SJSA1 (cell line): ENCODE results near the gene SNAI1. TPM values are rescaled to one million over a fixed set of nuclear protein-coding genes. Genes with fewer than 3 reads are reported as not detected.
"Not testable (repeated sequence)": the region's sequence is repeated elsewhere in the genome, so short reads cannot be mapped to it uniquely, and the experiment has no call there.

Source experiments
- DNase-seq, 2 experiments: peaks; one replicate each; pipeline ENCODE4 v3.0.0-alpha.2; 2015 to 2020; ENCODE audit warnings: low spot score in 2 of 2, low read depth in 1 of 2
- H3K27ac ChIP-seq: fragments of 250-450 bp; sonication (Bioruptor Pico); 2 replicates; pipeline ENCODE4 v1.5.1; 2020; ENCODE audit warnings: mild to moderate bottlenecking, moderate library complexity
- H3K27me3 ChIP-seq: fragments of 250-450 bp; sonication (Bioruptor Pico); replicated peaks from 2 replicates; pipeline ENCODE4 v1.5.1; 2020; ENCODE audit warnings: mild to moderate bottlenecking, moderate library complexity
- H3K36me3 ChIP-seq: fragments of 250-450 bp; sonication (Bioruptor Pico); 2 replicates; pipeline ENCODE4 v1.5.1; 2020; ENCODE audit warnings: mild to moderate bottlenecking
- H3K4me1 ChIP-seq: fragments of 250-450 bp; sonication (Bioruptor Pico); replicated peaks from 2 replicates; pipeline ENCODE4 v1.6.1; 2021; ENCODE audit warnings: mild to moderate bottlenecking
- H3K4me3 ChIP-seq: fragments of 250-450 bp; sonication (Bioruptor Pico); 2 replicates; pipeline ENCODE4 v1.5.1; 2020; ENCODE audit warnings: mild to moderate bottlenecking
- H3K9me3 ChIP-seq: fragments of 250-450 bp; sonication (Bioruptor Pico); replicated peaks from 2 replicates; pipeline ENCODE4 v1.5.1; 2020; ENCODE audit warnings: mild to moderate bottlenecking
- total RNA-seq: library from RNA; depleted of rRNA; stranded (reverse); fragments of >200 nt; shearing (Covaris generic); gene quantifications from 2 replicates; pipeline ENCODE4 v1.2.3, GENCODE V29; 2014

SNAI1 gene
- total RNA-seq, 1 experiment from 2014 or later = 24.2 TPM

DNA sequence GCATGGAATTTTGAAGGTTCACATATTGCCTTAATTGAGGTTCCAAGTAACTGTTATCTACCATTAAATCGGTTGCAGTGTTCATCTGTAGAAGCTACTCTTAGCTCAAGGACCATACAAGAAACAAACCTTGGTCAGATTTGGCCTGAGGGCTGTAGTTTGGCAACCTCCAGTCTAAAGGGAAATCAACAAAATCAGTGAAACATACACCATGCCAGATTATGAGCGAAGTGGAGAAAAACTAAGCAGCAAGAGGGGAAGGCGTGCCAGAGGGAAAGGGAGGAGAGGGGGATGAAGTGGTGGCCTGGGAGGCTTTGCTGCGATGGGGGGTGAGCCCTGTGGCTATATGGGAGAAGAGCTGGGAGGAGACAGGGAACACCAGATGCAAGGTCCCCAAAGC lies 8.8 kb upstream of the SNAI1 start:
- Histone ChIP-seq H3K4me3 (no peak overlapping the region), H3K27me3 (no peaks in the 10 kb centered on the region), H3K27ac (no peak overlapping the region), H3K4me1 (peaks cover 15% of the 10 kb centered on the region), H3K9me3 (no peaks in the 10 kb centered on the region), H3K36me3 (no peaks in the 10 kb centered on the region)
- DNase-seq = no peak

GRCh38 chr20:49976542-49976941 lies 6.2 kb upstream of the SNAI1 start:
- peaks cover 12% of the 10 kb centered on the region for H3K4me1 ChIP-seq
- no peak overlapping the region for H3K27ac ChIP-seq
- DNase-seq = no peak
- no peaks in the 10 kb centered on the region for H3K9me3 ChIP-seq
- no peaks in the 10 kb centered on the region for H3K27me3 ChIP-seq
- H3K36me3 ChIP-seq = no peaks in the 10 kb centered on the region
- no peak overlapping the region for H3K4me3 ChIP-seq

- not testable (repeated sequence) for H3K27ac ChIP-seq, H3K27me3 ChIP-seq, H3K4me3 ChIP-seq, DNase-seq, H3K36me3 ChIP-seq, H3K9me3 ChIP-seq
- H3K4me1 ChIP-seq = peaks cover 20% of the 10 kb centered on the region
Measured at GRCh38 chr20:49977740-49978139, 5.0 kb upstream of the SNAI1 start.

- Histone ChIP-seq H3K4me3 (no peak overlapping the region), H3K27me3 (no peaks in the 10 kb centered on the region), H3K4me1 (peaks cover 20% of the 10 kb centered on the region), H3K27ac (no peak overlapping the region), H3K9me3 (peaks cover 3% of the 10 kb centered on the region; the same call in 1 of the 2 replicates), H3K36me3 (peaks cover 7% of the 10 kb centered on the region)
- no peak for DNase-seq
Measured at GRCh38 chr20:49978685-49979029, 4.1 kb upstream of the SNAI1 start.

DNA sequence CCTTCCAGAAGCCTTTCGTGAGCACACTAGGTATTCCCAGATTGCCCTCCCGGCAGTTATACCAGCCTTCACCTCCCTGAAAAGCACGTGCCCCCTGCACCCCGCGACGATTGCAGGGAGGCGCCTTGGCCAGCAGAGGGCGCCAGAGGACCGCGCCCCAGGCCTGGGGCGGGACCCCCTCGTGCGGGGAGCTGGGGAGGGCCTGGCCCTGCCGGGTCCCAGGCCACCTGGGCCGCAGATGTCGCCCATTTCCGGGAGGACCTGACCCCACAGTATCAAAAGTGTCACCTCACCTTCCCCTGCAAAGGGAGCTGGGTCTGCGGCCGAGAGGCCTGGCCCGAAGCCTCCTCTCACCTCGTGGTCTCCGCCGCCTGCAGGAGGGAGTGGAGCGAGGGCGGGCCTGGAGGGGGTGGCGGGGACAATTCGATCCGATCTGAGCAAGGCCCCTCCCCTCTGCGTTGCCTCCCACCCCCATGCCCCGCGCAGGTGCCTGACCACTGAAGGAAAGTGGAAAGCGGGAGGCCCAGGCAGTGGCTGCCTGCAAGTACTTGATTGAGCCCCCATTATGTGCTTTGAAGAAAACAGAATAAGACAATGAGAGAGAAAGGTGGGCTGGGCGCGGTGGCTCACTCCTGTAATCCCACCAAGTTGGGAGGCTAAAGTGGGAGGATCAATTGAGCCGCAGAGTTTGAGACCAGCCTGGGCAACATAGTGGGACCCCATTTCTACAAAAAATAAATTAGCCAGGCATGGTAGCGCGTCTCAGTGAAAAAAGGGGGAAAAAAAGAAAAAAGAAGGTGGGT lies 3.5 kb upstream of the SNAI1 start:
- H3K36me3 ChIP-seq = peaks cover 13% of the 10 kb centered on the region
- H3K27ac ChIP-seq = no peak overlapping the region
- no peak overlapping the region for H3K4me3 ChIP-seq
- peak in 1 of 2 experiments; percentile 65 for DNase-seq
- H3K4me1 ChIP-seq = peaks cover 25% of the 10 kb centered on the region
- H3K9me3 ChIP-seq = peaks cover 3% of the 10 kb centered on the region; the same call in 1 of the 2 replicates
- no peaks in the 10 kb centered on the region for H3K27me3 ChIP-seq

- Histone ChIP-seq H3K4me3 (no peak overlapping the region), H3K27me3 (no peaks in the 10 kb centered on the region), H3K27ac (no peak overlapping the region), H3K36me3 (peaks cover 25% of the 10 kb centered on the region), H3K4me1 (peaks cover 36% of the 10 kb centered on the region), H3K9me3 (peaks cover 3% of the 10 kb centered on the region; the same call in 1 of the 2 replicates)
- no peak for DNase-seq
Measured at GRCh38 chr20:49980140-49981008, 2.4 kb upstream of the SNAI1 start.

DNA sequence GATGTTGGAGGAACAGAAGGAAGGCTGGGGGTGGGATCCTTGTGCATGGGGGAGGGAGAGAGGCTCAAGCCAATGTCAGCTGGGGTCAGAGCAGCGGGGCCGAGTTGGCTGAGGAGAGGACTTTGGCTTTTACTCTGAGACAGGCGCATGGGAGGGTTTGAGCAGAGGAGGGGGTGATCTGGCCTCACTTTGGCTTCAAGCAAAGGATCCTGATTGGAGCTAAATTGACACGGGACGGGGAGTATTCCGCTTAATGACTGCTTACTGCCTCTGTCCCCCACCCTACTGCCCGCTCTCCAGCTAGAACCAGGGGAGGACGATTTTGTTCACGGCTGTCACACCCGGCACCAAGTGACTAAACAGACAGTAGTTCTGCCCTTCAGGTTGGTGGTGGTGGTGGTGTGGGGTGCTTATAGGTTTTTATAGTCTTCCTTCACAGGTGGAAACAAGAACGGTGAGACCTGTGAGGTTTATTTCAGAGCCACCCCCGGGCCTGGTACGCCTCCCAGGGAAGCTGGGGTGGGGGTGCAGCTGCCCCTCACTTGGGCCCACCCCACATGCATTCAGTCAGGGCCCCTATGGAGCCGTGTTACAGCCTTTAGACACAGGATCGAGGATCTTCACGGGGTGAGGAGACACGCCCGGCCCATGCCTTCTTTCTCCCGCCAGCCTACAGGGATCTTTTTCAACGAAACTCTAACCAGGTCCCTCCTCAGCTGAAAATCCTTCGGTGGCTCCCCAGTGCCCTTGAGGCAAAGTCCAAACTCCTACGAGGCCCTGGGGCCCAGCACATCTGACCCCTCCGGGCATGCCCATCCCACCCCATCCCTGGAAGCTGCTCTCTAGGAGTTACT lies 1.3 kb upstream of the SNAI1 start:
- peaks cover 3% of the 10 kb centered on the region; the same call in 1 of the 2 replicates for H3K9me3 ChIP-seq
- no peak for DNase-seq
- H3K4me1 ChIP-seq = peaks cover 44% of the 10 kb centered on the region
- peaks cover 35% of the 10 kb centered on the region for H3K36me3 ChIP-seq
- H3K27ac ChIP-seq = no peak overlapping the region
- no peak overlapping the region for H3K4me3 ChIP-seq
- no peaks in the 10 kb centered on the region for H3K27me3 ChIP-seq

GRCh38 chr20:49982072-49982345 lies 771 bp upstream of the SNAI1 start:
- Histone ChIP-seq H3K4me1 (peaks cover 44% of the 10 kb centered on the region), H3K4me3 (no peak overlapping the region; the same call in 1 of the 2 replicates), H3K27ac (no peak overlapping the region), H3K27me3 (no peaks in the 10 kb centered on the region), H3K9me3 (peaks cover 3% of the 10 kb centered on the region; the same call in 1 of the 2 replicates), H3K36me3 (peaks cover 41% of the 10 kb centered on the region)
- no peak for DNase-seq

- Histone ChIP-seq H3K27ac (peak overlapping the region; percentile 38; the same call in 1 of the 2 replicates), H3K36me3 (peaks cover 54% of the 10 kb centered on the region), H3K9me3 (peaks cover 3% of the 10 kb centered on the region; the same call in 1 of the 2 replicates), H3K27me3 (no peaks in the 10 kb centered on the region), H3K4me1 (peaks cover 57% of the 10 kb centered on the region), H3K4me3 (peak overlapping the region; percentile 88)
- DNase-seq = no peak
Measured at GRCh38 chr20:49983123-49983847, 505 bp downstream of the SNAI1 start.

DNA sequence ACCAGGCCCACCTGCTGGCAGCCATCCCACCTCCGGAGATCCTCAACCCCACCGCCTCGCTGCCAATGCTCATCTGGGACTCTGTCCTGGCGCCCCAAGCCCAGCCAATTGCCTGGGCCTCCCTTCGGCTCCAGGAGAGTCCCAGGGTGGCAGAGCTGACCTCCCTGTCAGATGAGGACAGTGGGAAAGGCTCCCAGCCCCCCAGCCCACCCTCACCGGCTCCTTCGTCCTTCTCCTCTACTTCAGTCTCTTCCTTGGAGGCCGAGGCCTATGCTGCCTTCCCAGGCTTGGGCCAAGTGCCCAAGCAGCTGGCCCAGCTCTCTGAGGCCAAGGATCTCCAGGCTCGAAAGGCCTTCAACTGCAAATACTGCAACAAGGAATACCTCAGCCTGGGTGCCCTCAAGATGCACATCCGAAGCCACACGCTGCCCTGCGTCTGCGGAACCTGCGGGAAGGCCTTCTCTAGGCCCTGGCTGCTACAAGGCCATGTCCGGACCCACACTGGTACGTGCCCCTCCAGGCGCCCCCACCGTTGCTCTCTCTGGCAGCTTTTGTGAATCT lies 1.1 kb downstream of the SNAI1 start:
- peaks cover 61% of the 10 kb centered on the region for H3K4me1 ChIP-seq
- peak in 1 of 2 experiments; percentile 64 for DNase-seq
- H3K36me3 ChIP-seq = peaks cover 60% of the 10 kb centered on the region
- peak overlapping the region; percentile 88 for H3K4me3 ChIP-seq
- H3K9me3 ChIP-seq = peaks cover 3% of the 10 kb centered on the region; the same call in 1 of the 2 replicates
- no peaks in the 10 kb centered on the region for H3K27me3 ChIP-seq
- H3K27ac ChIP-seq = no peak overlapping the region

DNA sequence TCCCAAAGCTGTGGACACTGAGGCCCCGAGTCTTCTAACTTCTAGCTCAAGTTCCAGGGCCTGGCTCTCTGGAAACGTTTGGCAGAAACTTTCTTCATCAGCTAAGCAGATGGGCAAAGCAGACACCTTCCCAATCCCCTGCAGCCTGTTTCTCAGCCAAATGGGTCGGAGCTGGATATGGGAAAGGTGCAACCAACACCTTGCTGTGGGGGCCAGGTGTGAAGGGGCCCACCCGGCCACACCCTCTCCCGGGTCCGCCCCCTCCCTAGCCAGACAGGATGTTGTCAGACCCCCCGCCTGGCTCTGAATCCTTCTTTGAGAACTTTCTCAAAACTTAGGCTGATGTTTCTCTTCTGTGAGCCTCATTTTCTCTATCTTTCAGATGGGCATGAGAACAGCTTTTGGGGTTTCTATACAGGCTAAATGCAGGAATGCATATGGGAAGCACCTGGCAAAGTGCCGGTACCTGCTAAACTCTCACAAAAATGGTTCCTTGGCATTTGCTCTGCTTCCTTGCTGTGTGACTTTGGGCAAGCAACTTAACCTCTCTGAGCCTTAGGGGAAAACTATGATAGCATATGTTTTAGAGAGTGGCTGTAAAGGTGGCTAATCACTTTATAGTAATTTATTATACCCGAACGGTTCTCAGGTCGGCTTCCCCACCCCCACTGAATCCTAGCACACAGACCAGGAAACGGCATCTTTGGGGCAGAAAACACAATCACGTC lies 1.8 kb downstream of the SNAI1 start:
- peaks cover 64% of the 10 kb centered on the region for H3K36me3 ChIP-seq
- no peaks in the 10 kb centered on the region for H3K27me3 ChIP-seq
- H3K27ac ChIP-seq = no peak overlapping the region
- DNase-seq = no peak
- peaks cover 62% of the 10 kb centered on the region for H3K4me1 ChIP-seq
- H3K9me3 ChIP-seq = peaks cover 3% of the 10 kb centered on the region; the same call in 1 of the 2 replicates
- peak overlapping the region; percentile 88 for H3K4me3 ChIP-seq

DNA sequence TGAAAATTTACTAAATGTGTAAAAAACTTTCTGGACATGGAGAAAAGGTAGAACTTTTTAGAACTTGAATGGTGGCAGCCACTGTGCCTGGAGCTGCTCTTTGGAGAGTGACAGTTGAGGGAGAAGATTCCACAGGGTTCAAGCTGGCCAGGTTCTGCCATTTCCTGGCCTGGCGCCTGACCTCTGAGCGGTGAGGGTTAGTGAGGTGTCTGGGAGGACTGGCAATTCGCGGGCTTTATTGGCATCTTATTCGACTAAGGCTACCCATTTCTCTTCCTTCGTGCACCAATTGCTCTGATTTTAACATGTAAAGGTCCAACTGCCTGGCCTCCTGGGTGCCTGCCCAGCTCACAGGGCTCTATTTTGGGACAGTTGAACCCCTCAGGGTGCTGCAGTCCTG lies 2.4 kb downstream of the SNAI1 start:
- Histone ChIP-seq H3K27ac (no peak overlapping the region), H3K4me1 (peaks cover 68% of the 10 kb centered on the region), H3K36me3 (peaks cover 68% of the 10 kb centered on the region), H3K27me3 (no peaks in the 10 kb centered on the region), H3K9me3 (peaks cover 3% of the 10 kb centered on the region; the same call in 1 of the 2 replicates), H3K4me3 (peak overlapping the region; percentile 88)
- DNase-seq = peak in 1 of 2 experiments; percentile 12
